H1 (cell line): ENCODE measurements around the gene HHAT. TPM values are rescaled to one million over a fixed set of nuclear protein-coding genes. Genes with fewer than 3 reads are reported as not detected.

Experiments used
- CTCF ChIA-PET: fragments of 300-600 bp; sonication (Branson Sonifier 250); formaldehyde crosslinking; loops from one replicate; lab custom pipeline; 2021; ENCODE audit not compliant: partially characterized antibody; lab: Charles Lee
- POLR2A ChIA-PET: fragments of 300-600 bp; sonication (Branson Sonifier 250); formaldehyde crosslinking; loops from one replicate; lab custom pipeline; 2021; ENCODE audit warnings: inconsistent platforms; ENCODE audit not compliant: partially characterized antibody; lab: Charles Lee
- DNase-seq, 2 experiments: peaks; one replicate each; pipeline versions ENCODE4 v3.0.0 to v3.0.0-alpha.2; 2010 to 2022; ENCODE audit warnings: low spot score in 2 of 2, low read depth in 1 of 2, mixed read lengths in 1 of 2
- FAIRE-seq: peaks from 2 replicates; lab custom pipeline; 2011; peaks lifted over from hg19 to GRCh38; lab: Jason Lieb, UNC
- H2AFZ ChIP-seq: 2 replicates; pipeline ENCODE4 v1.8.1; 2012; ENCODE audit warnings: low read length, inconsistent platforms
- H2AK5ac ChIP-seq: 2 replicates; pipeline ENCODE4 v1.6.1; 2013; ENCODE audit warnings: low read depth, low read length
- H2BK120ac ChIP-seq: replicated peaks from 2 replicates; pipeline ENCODE3; 2013; ENCODE audit warnings: low read depth, low read length, inconsistent platforms
- H2BK12ac ChIP-seq: 2 replicates; pipeline ENCODE4 v1.6.1; 2013; ENCODE audit warnings: low read depth, low read length
- H2BK15ac ChIP-seq: 2 replicates; pipeline ENCODE4 v1.6.1; 2013; ENCODE audit warnings: low read length
- H2BK20ac ChIP-seq: 2 replicates; pipeline ENCODE4 v1.6.1; 2013; ENCODE audit warnings: low read length
- H2BK5ac ChIP-seq: 2 replicates; pipeline ENCODE4 v1.6.1; 2013; ENCODE audit warnings: low read depth, low read length
- H3K14ac ChIP-seq: 2 replicates; pipeline ENCODE4 v1.6.1; 2013; ENCODE audit warnings: inconsistent platforms; ENCODE audit not compliant: insufficient read length
- H3K18ac ChIP-seq: 2 replicates; pipeline ENCODE4 v1.6.1; 2013; ENCODE audit warnings: low read length; ENCODE audit errors: extremely low read depth
- H3K23ac ChIP-seq: 2 replicates; pipeline ENCODE4 v1.6.1; 2013; ENCODE audit warnings: inconsistent platforms; ENCODE audit not compliant: insufficient read length
- H3K23me2 ChIP-seq: 2 replicates; pipeline ENCODE4 v1.6.1; 2013; ENCODE audit warnings: low read depth, low read length
- H3K27ac ChIP-seq: 2 replicates; pipeline ENCODE4 v1.6.1; 2011; ENCODE audit warnings: low read depth, low read length, inconsistent platforms
- H3K27me3 ChIP-seq, 4 experiments: replicated peaks in 1 of 4; 1 replicate in 1 of 4; 2 replicates in 3 of 4; pipeline versions ENCODE4 v1.6.1 to v1.8.1; 2011 to 2013; ENCODE audit warnings: low read length in 3 of 4, mild to moderate bottlenecking in 3 of 4, inconsistent platforms in 2 of 4, mixed read lengths in 2 of 4, moderate library complexity in 1 of 4; ENCODE audit not compliant: control insufficient read depth in 3 of 4, insufficient read depth in 3 of 4; ENCODE audit errors: extremely low read depth in 1 of 4
- H3K36me3 ChIP-seq, 4 experiments: 2 replicates each; pipeline versions ENCODE4 v1.6.1 to v1.8.1; 2011 to 2013; ENCODE audit warnings: mild to moderate bottlenecking in 4 of 4, low read length in 3 of 4, moderate library complexity in 2 of 4, control low read depth in 1 of 4, inconsistent platforms in 1 of 4; ENCODE audit not compliant: insufficient read depth in 4 of 4, control insufficient read depth in 2 of 4
- H3K4ac ChIP-seq: replicated peaks from 2 replicates; pipeline ENCODE3; 2013; ENCODE audit warnings: low read length, low read depth, mixed read lengths, inconsistent platforms; ENCODE audit not compliant: insufficient read length
- H3K4me1 ChIP-seq, 4 experiments: replicated peaks in 1 of 4; 1 replicate in 1 of 4; 2 replicates in 3 of 4; pipeline versions ENCODE4 v1.6.1 to v1.8.1; 2011 to 2013; ENCODE audit warnings: low read length in 3 of 4, inconsistent platforms in 2 of 4, mixed read lengths in 1 of 4; ENCODE audit not compliant: insufficient read depth in 4 of 4, control insufficient read depth in 3 of 4
- H3K4me2 ChIP-seq, 2 experiments: 2 replicates each; pipeline versions ENCODE4 v1.6.1 to v1.8.1; 2011 to 2013; ENCODE audit warnings: low read depth in 2 of 2, low read length in 2 of 2, control low read depth in 1 of 2, inconsistent platforms in 1 of 2, mild to moderate bottlenecking in 1 of 2; ENCODE audit not compliant: insufficient read depth in 1 of 2
- H3K4me3 ChIP-seq, 4 experiments: fragments of 200-600, 300-600 bp in 1 of 4; sonication (generic), shearing (Covaris generic), sonication (Bioruptor Twin) in 1 of 4; 2 replicates each; pipeline versions ENCODE4 v1.5.1 to v1.8.1; 2011 to 2016; ENCODE audit warnings: low read length in 4 of 4, low read depth in 3 of 4, control low read depth in 2 of 4, inconsistent platforms in 2 of 4, mild to moderate bottlenecking in 2 of 4, mixed read lengths in 1 of 4, moderate library complexity in 1 of 4; ENCODE audit not compliant: insufficient read depth in 2 of 4; ENCODE audit errors: extremely low read depth in 1 of 4
- H3K56ac ChIP-seq: replicated peaks from 2 replicates; pipeline ENCODE3; 2013; ENCODE audit warnings: low read depth, mild to moderate bottlenecking, mixed read lengths, low read length, inconsistent platforms; ENCODE audit not compliant: insufficient read length
- H3K79me1 ChIP-seq: 2 replicates; pipeline ENCODE4 v1.6.1; 2013; ENCODE audit warnings: low read depth, low read length, control low read depth
- H3K79me2 ChIP-seq, 2 experiments: 2 replicates each; pipeline versions ENCODE4 v1.6.1 to v1.8.1; 2012 to 2013; ENCODE audit warnings: low read length in 2 of 2, mild to moderate bottlenecking in 2 of 2, inconsistent platforms in 1 of 2; ENCODE audit not compliant: insufficient read depth in 2 of 2, control insufficient read depth in 1 of 2
- H3K9ac ChIP-seq, 4 experiments: replicated peaks in 1 of 4; 1 replicate in 1 of 4; 2 replicates in 3 of 4; pipeline versions ENCODE4 v1.6.1 to v1.8.1; 2011 to 2013; ENCODE audit warnings: low read depth in 3 of 4, low read length in 3 of 4, control low read depth in 2 of 4, mild to moderate bottlenecking in 2 of 4, moderate library complexity in 2 of 4, inconsistent platforms in 1 of 4; ENCODE audit errors: extremely low read depth in 1 of 4
- H3K9me3 ChIP-seq, 2 experiments: 2 replicates each; pipeline versions ENCODE4 v1.6.1 to v1.8.1; 2012 to 2013; ENCODE audit warnings: mild to moderate bottlenecking in 2 of 2, moderate library complexity in 2 of 2, control low read depth in 1 of 2, inconsistent platforms in 1 of 2, low read depth in 1 of 2, low read length in 1 of 2, mixed read lengths in 1 of 2; ENCODE audit not compliant: insufficient read depth in 2 of 2
- H4K20me1 ChIP-seq, 2 experiments: replicated peaks in 1 of 2; 2 replicates each; pipeline versions ENCODE3 to v1.8.1; 2011 to 2013; ENCODE audit warnings: inconsistent platforms in 2 of 2, low read length in 2 of 2, mild to moderate bottlenecking in 1 of 2; ENCODE audit not compliant: insufficient read depth in 2 of 2, control insufficient read depth in 1 of 2
- H4K5ac ChIP-seq: 2 replicates; pipeline ENCODE4 v1.6.1; 2013; ENCODE audit warnings: low read length, low read depth, mixed read lengths, inconsistent platforms; ENCODE audit not compliant: insufficient read length
- H4K8ac ChIP-seq: 2 replicates; pipeline ENCODE4 v1.8.0; 2013; ENCODE audit warnings: mild to moderate bottlenecking, moderate library complexity, low read length, inconsistent platforms; ENCODE audit not compliant: insufficient read depth; ENCODE audit errors: extremely low read depth
- H4K91ac ChIP-seq: replicated peaks from 2 replicates; pipeline ENCODE3; 2013; ENCODE audit warnings: low read length, mixed read lengths, inconsistent platforms; ENCODE audit not compliant: insufficient read length
- RNF2 ChIP-seq: fragments of 200-900, 300-1000 bp; sonication (generic); IDR thresholded peaks from 2 replicates; pipeline ENCODE4 v1.7.1; 2016; ENCODE audit warnings: borderline replicate concordance, low read depth, mild to moderate bottlenecking, antibody characterized with exemption, low read length; ENCODE audit not compliant: poor library complexity, severe bottlenecking; ENCODE audit errors: missing control alignments
- SRF ChIP-seq: IDR thresholded peaks from 2 replicates; pipeline ENCODE4 v1.6.1; 2011; ENCODE audit warnings: mild to moderate bottlenecking, low read depth, low read length, moderate library complexity
- ZNF274 ChIP-seq: IDR thresholded peaks from 2 replicates; pipeline ENCODE4 v1.7.0; 2012; ENCODE audit warnings: low read length, borderline replicate concordance; ENCODE audit errors: extremely low read depth
- WGBS, 2 experiments: shearing (Covaris generic) in 1 of 2; methylation state at CpG; one replicate each; pipeline versions ENCODE4 v1.1.6 to v1.1.7; 2013 to 2015; ENCODE audit warnings: low lambda C conversion rate in 2 of 2, mixed read lengths in 2 of 2, inconsistent platforms in 1 of 2, low coverage in 1 of 2, missing lambda C conversion rate in 1 of 2; ENCODE audit not compliant: insufficient replicate concordance in 2 of 2, insufficient coverage in 1 of 2, insufficient read length in 1 of 2; ENCODE audit errors: extremely low coverage in 1 of 2, missing lambda C conversion rate in 1 of 2; 5-methylcytosine and 5-hydroxymethylcytosine counted together
- polyA plus RNA-seq, 7 experiments: library from polyadenylated mRNA; depleted of rRNA in 3 of 7; stranded (reverse) in 5 of 7; unstranded in 2 of 7; fragments of >200 nt in 5 of 7; fragments of 200-250 nt in 2 of 7; gene quantifications; 1 replicate in 5 of 7; 2 replicates in 1 of 7; 4 replicates in 1 of 7; pipeline versions ENCODE4 v1.2.1 to v1.2.3, GENCODE V29; 2011 to 2013; ENCODE audit warnings: missing spikeins in 2 of 7, mixed read lengths in 2 of 7
- total RNA-seq: library from RNA; stranded (reverse); fragmentation: NEBNext Ultra II Directional; extraction: Animal tissue kit (Norgen Biotek cat#: 25700); gene quantifications from 2 replicates; pipeline ENCODE4 v1.2.1, GENCODE V29; 2021

The HHAT gene
- total and polyA plus RNA-seq, 2 of the 8 experiments (the other 6 are each of a cell fraction or from before 2014, with no cell fraction given): 0.15 to 0.51 TPM

DNA sequence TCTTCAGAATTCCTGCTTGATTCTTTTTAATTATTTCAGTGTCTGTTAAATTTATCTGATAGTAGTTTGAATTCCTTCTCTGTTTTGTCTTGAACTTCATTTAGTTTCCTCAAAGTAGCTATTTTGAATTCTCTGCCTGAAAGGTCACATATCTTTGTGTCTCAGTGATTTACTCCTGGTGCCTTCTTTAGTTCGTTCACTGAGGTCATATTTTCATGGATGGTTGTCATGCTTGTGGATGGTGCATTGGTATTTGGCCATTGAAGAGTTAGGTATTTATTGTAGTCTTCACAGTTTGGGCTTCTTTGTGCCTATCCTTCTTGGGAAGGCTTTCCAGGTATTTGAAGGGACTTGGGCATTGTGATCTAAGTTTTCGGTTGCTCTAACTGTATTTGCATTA lies 267.9 kb downstream of the HHAT start:
- no peak for FAIRE-seq

More for the DNA sequence above, 267.9 kb downstream of the HHAT start:
- Histone ChIP-seq H3K56ac (no peak overlapping the region), H2BK5ac (no peak overlapping the region), H3K23ac (no peak overlapping the region), H3K23me2 (no peaks in the 10 kb centered on the region), H3K4me1 (no peaks in the 10 kb centered on the region), H2AFZ (no peak overlapping the region), H3K79me1 (no peaks in the 10 kb centered on the region), H2BK12ac (no peak overlapping the region), H2BK20ac (no peak overlapping the region), H3K9ac (no peak overlapping the region), H2BK15ac (no peak overlapping the region), H3K4me3 (no peak overlapping the region), H3K79me2 (no peaks in the 10 kb centered on the region), H3K27me3 (no peaks in the 10 kb centered on the region), H4K91ac (no peak overlapping the region), H4K20me1 (no peaks in the 10 kb centered on the region), H3K4ac (no peak overlapping the region), H2BK120ac (no peak overlapping the region), H2AK5ac (no peak overlapping the region), H3K18ac (no peak overlapping the region), H3K14ac (no peak overlapping the region), H4K5ac (no peak overlapping the region), H4K8ac (no peak overlapping the region), H3K9me3 (no peaks in the 10 kb centered on the region), H3K4me2 (no peak overlapping the region), H3K36me3 (no peaks in the 10 kb centered on the region), H3K27ac (no peak overlapping the region)
- ChIA-PET CTCF (no interaction called here), POLR2A (no interaction called here)
- TF ChIP-seq ZNF274 (no peak), RNF2 (no peak), SRF (no peak)
- DNase-seq: no peak
- 95% methylated on average over 2 of the region's 2 CpGs; no CpG with 5 or more reads in 1 of the 2 experiments for WGBS, 2 experiments
